ENCODE data around the gene INPP5F.

INPP5F gene

GRCh38 chr10:119782981-119783664 is 57.3 kb downstream of the INPP5F start:
- Histone ChIP-seq H3K27ac (ENCODE audit: low read depth, low read length) (no peak overlapping the region), H3K9me2 (replicated peaks; ENCODE audit: insufficient read depth, low read length) (no peaks in the 10 kb centered on the region), H2AFZ (ENCODE audit: low read depth, low read length, severe bottlenecking) (no peak overlapping the region), H3K27me3 (ENCODE audit: low read length) (no peaks in the 10 kb centered on the region), H3K79me2 (ENCODE audit: insufficient read depth, low read length) (no peaks in the 10 kb centered on the region), H3K9me3 (ENCODE audit: insufficient read depth, low read length) (no peaks in the 10 kb centered on the region), H3K4me3 (ENCODE audit: insufficient read depth, low read length, poor library complexity, severe bottlenecking) (no peak overlapping the region), H3F3A (ENCODE audit: insufficient read depth) (no peaks in the 10 kb centered on the region), H3K4me2 (ENCODE audit: low read depth, low read length, poor library complexity, severe bottlenecking) (no peak overlapping the region), H3K9ac (ENCODE audit: low read length) (no peak overlapping the region), H4K20me1 (ENCODE audit: low read depth, low read length) (no peaks in the 10 kb centered on the region), H3K36me3 (ENCODE audit: low read length) (peaks cover 5% of the 10 kb centered on the region; the same call in 1 of the 2 replicates)
- TF ChIP-seq CTCF (IDR thresholded peaks at IDR 0.05; ENCODE audit: insufficient read depth, low read length, poor library complexity, severe bottlenecking) = no peak
- TF ChIP-seq EZH2phosphoT487 (conservative IDR thresholded peaks at IDR 0.05; ENCODE audit: low read length) = no peak

- Histone ChIP-seq H3K27me3 (ENCODE audit: low read length) (no peaks in the 10 kb centered on the region), H3F3A (ENCODE audit: insufficient read depth) (no peaks in the 10 kb centered on the region), H2AFZ (ENCODE audit: low read depth, low read length, severe bottlenecking) (no peak overlapping the region), H3K9me3 (ENCODE audit: insufficient read depth, low read length) (no peaks in the 10 kb centered on the region), H4K20me1 (ENCODE audit: low read depth, low read length) (no peaks in the 10 kb centered on the region), H3K79me2 (ENCODE audit: insufficient read depth, low read length) (no peaks in the 10 kb centered on the region), H3K9ac (ENCODE audit: low read length) (no peak overlapping the region), H3K4me3 (ENCODE audit: insufficient read depth, low read length, poor library complexity, severe bottlenecking) (no peak overlapping the region), H3K27ac (ENCODE audit: low read depth, low read length) (no peak overlapping the region), H3K36me3 (ENCODE audit: low read length) (peaks cover 5% of the 10 kb centered on the region; the same call in 1 of the 2 replicates), H3K4me2 (ENCODE audit: low read depth, low read length, poor library complexity, severe bottlenecking) (peak overlapping the region; percentile 13), H3K9me2 (replicated peaks; ENCODE audit: insufficient read depth, low read length) (no peaks in the 10 kb centered on the region)
- TF ChIP-seq EZH2phosphoT487 (conservative IDR thresholded peaks at IDR 0.05; ENCODE audit: low read length) (no peak), CTCF (IDR thresholded peaks at IDR 0.05; ENCODE audit: insufficient read depth, low read length, poor library complexity, severe bottlenecking) (no peak)
These were observed 57.8 kb downstream of the INPP5F start for GRCh38 chr10:119783665-119784027.

- H4K20me1 ChIP-seq (ENCODE audit: low read depth, low read length) = no peaks in the 10 kb centered on the region
- H3K9ac ChIP-seq (ENCODE audit: low read length) = no peak overlapping the region
- H3K79me2 ChIP-seq (ENCODE audit: insufficient read depth, low read length) = no peaks in the 10 kb centered on the region
- H3F3A ChIP-seq (ENCODE audit: insufficient read depth) = no peaks in the 10 kb centered on the region
- TF ChIP-seq CTCF (IDR thresholded peaks at IDR 0.05; ENCODE audit: insufficient read depth, low read length, poor library complexity, severe bottlenecking) (no peak), EZH2phosphoT487 (conservative IDR thresholded peaks at IDR 0.05; ENCODE audit: low read length) (no peak)
- no peaks in the 10 kb centered on the region for H3K9me3 ChIP-seq (ENCODE audit: insufficient read depth, low read length)
- H3K4me3 ChIP-seq (ENCODE audit: insufficient read depth, low read length, poor library complexity, severe bottlenecking) = no peak overlapping the region
- no peak overlapping the region for H3K27ac ChIP-seq (ENCODE audit: low read depth, low read length)
- peak overlapping the region; percentile 13 for H3K4me2 ChIP-seq (ENCODE audit: low read depth, low read length, poor library complexity, severe bottlenecking)
- no peak overlapping the region for H2AFZ ChIP-seq (ENCODE audit: low read depth, low read length, severe bottlenecking)
- H3K9me2 ChIP-seq (replicated peaks; ENCODE audit: insufficient read depth, low read length) = no peaks in the 10 kb centered on the region
- peaks cover 5% of the 10 kb centered on the region; the same call in 1 of the 2 replicates for H3K36me3 ChIP-seq (ENCODE audit: low read length)
- H3K27me3 ChIP-seq (ENCODE audit: low read length) = no peaks in the 10 kb centered on the region
These were observed 58.7 kb downstream of the INPP5F start for GRCh38 chr10:119784340-119785067.

Measured in SU-DHL-6 (cell line).